Smooth muscle cell (in vitro differentiated cells): ENCODE results near the gene CCDC127. TPM values are rescaled to one million over a fixed set of nuclear protein-coding genes. Genes with fewer than 3 reads are reported as not detected.
A peak's percentile ranks its signal among the peaks of the same experiment; 100 is the strongest.

Experiments
- DNase-seq: peaks from one replicate; lab custom pipeline; 2025; ENCODE audit not compliant: unreplicated experiment; lab: John Stamatoyannopoulos, UW
- H2AFZ ChIP-seq: fragments of 200-600 bp; sonication (generic); 2 replicates; pipeline ENCODE4 v1.6.0; 2016; ENCODE audit warnings: antibody characterized with exemption, low read depth, mild to moderate bottlenecking
- H3F3A ChIP-seq: fragments of 200-600 bp; sonication (generic); 2 replicates; pipeline ENCODE4 v1.6.0; 2017; ENCODE audit warnings: antibody characterized with exemption, low read depth
- H3K27ac ChIP-seq: fragments of 200-600 bp; sonication (generic); 2 replicates; pipeline ENCODE4 v1.5.1; 2016; ENCODE audit warnings: low read depth, mild to moderate bottlenecking
- H3K27me3 ChIP-seq: fragments of 200-600 bp; sonication (generic); 2 replicates; pipeline ENCODE4 v1.6.1; 2016; ENCODE audit warnings: low read depth, mild to moderate bottlenecking
- H3K36me3 ChIP-seq: fragments of 200-600 bp; sonication (generic); 2 replicates; pipeline ENCODE4 v1.5.1; 2016; ENCODE audit warnings: low read depth
- H3K4me1 ChIP-seq: fragments of 200-600 bp; sonication (generic); 2 replicates; pipeline ENCODE4 v1.5.1; 2016; ENCODE audit warnings: low read depth
- H3K4me2 ChIP-seq: fragments of 200-600 bp; sonication (generic); 2 replicates; pipeline ENCODE4 v1.6.0; 2016; ENCODE audit warnings: mild to moderate bottlenecking
- H3K4me3 ChIP-seq: fragments of 200-600 bp; sonication (generic); 2 replicates; pipeline ENCODE4 v1.5.1; 2016; ENCODE audit warnings: mild to moderate bottlenecking
- H3K79me2 ChIP-seq: fragments of 200-600 bp; sonication (generic); 2 replicates; pipeline ENCODE4 v1.6.0; 2016; ENCODE audit warnings: low read depth, mild to moderate bottlenecking
- H3K9ac ChIP-seq: fragments of 200-600 bp; sonication (generic); 2 replicates; pipeline ENCODE4 v1.6.0; 2016; ENCODE audit warnings: low read depth
- H3K9me3 ChIP-seq: fragments of 200-600 bp; sonication (generic); replicated peaks from 2 replicates; pipeline ENCODE4 v1.5.1; 2016; ENCODE audit warnings: low read depth
- H4K20me1 ChIP-seq: fragments of 200-600 bp; sonication (generic); 2 replicates; pipeline ENCODE4 v1.6.0; 2016; ENCODE audit warnings: low read depth
- CTCF ChIP-seq: fragments of 200-600 bp; sonication (generic); IDR thresholded peaks from 2 replicates; pipeline ENCODE4 v1.5.1; 2017; ENCODE audit warnings: borderline replicate concordance, mild to moderate bottlenecking, antibody characterized with exemption; ENCODE audit not compliant: insufficient read depth, poor library complexity, severe bottlenecking
- WGBS: methylation state at CpG from one replicate; pipeline ENCODE4 v1.1.7; 2016; ENCODE audit warnings: low lambda C conversion rate; 5-methylcytosine and 5-hydroxymethylcytosine counted together
- polyA plus RNA-seq: library from polyadenylated mRNA; unstranded; fragments of >200 nt; fragmentation: Nextera tagmentation; extraction: Ambion mirVana; gene quantifications from 2 replicates; pipeline ENCODE4 v1.2.1, GENCODE V29; 2016
- total RNA-seq: library from RNA; depleted of rRNA; stranded (reverse); fragments of >200 nt; gene quantifications from 2 replicates; pipeline ENCODE4 v1.2.3, GENCODE V29; 2014

The CCDC127 gene
- total and polyA plus RNA-seq, 2 experiments from 2014 or later: 2.8 to 8.6 TPM

- no peak overlapping the region for H3K4me3 ChIP-seq
- 44% methylated on average over 37 of the region's 37 CpGs for WGBS
Measured at GRCh38 chr5:188488-189481, 29.2 kb downstream of the CCDC127 start.

GRCh38 chr5:187617-188451, 30.1 kb downstream of the CCDC127 start:
- H3F3A ChIP-seq: no peaks in the 10 kb centered on the region
- no peaks in the 10 kb centered on the region for H3K36me3 ChIP-seq
- no peaks in the 10 kb centered on the region for H3K79me2 ChIP-seq
- H3K27me3 ChIP-seq: no peaks in the 10 kb centered on the region
- H3K4me2 ChIP-seq: peak overlapping the region; percentile 65
- no peak for DNase-seq
- H2AFZ ChIP-seq: no peak overlapping the region
- no peak overlapping the region for H3K4me3 ChIP-seq
- no peaks in the 10 kb centered on the region for H3K9me3 ChIP-seq
- peaks cover 3% of the 10 kb centered on the region for H3K4me1 ChIP-seq
- no peak for TF ChIP-seq CTCF
- WGBS: 79% methylated on average over 21 of the region's 21 CpGs
- H4K20me1 ChIP-seq: no peaks in the 10 kb centered on the region
- H3K27ac ChIP-seq: no peak overlapping the region
- H3K9ac ChIP-seq: no peak overlapping the region

More at GRCh38 chr5:188488-189481, 29.2 kb downstream of the CCDC127 start:
- Histone ChIP-seq H3K36me3 (no peaks in the 10 kb centered on the region), H3K27me3 (no peaks in the 10 kb centered on the region), H3K4me1 (peaks cover 3% of the 10 kb centered on the region), H3K4me2 (peak overlapping the region; percentile 65), H2AFZ (no peak overlapping the region), H3K79me2 (no peaks in the 10 kb centered on the region), H3K27ac (no peak overlapping the region), H3F3A (no peaks in the 10 kb centered on the region), H3K9ac (no peak overlapping the region), H3K9me3 (no peaks in the 10 kb centered on the region), H4K20me1 (no peaks in the 10 kb centered on the region)
- peak; percentile 85 for TF ChIP-seq CTCF
- DNase-seq: peak; percentile 56

GRCh38 chr5:187042-187431, 30.9 kb downstream of the CCDC127 start:
- Histone ChIP-seq H3K9ac (no peak overlapping the region), H3K9me3 (no peaks in the 10 kb centered on the region), H3K36me3 (no peaks in the 10 kb centered on the region), H3K27ac (no peak overlapping the region), H3K79me2 (no peaks in the 10 kb centered on the region), H3K4me1 (peaks cover 3% of the 10 kb centered on the region), H3K27me3 (no peaks in the 10 kb centered on the region), H3F3A (no peaks in the 10 kb centered on the region), H3K4me3 (no peak overlapping the region), H2AFZ (no peak overlapping the region), H4K20me1 (no peaks in the 10 kb centered on the region), H3K4me2 (no peak overlapping the region)
- 88% methylated on average over 13 of the region's 13 CpGs for WGBS
- no peak for DNase-seq
- no peak for TF ChIP-seq CTCF
